ENCODE data around the gene ZFYVE26. TPM values are rescaled to one million over a fixed set of nuclear protein-coding genes. Genes with fewer than 3 reads are reported as not detected.
A peak's percentile ranks its signal among the peaks of the same experiment; 100 is the strongest.

Gene ZFYVE26
- total RNA-seq, 1 experiment from 2014 or later = 13.2 TPM

DNA sequence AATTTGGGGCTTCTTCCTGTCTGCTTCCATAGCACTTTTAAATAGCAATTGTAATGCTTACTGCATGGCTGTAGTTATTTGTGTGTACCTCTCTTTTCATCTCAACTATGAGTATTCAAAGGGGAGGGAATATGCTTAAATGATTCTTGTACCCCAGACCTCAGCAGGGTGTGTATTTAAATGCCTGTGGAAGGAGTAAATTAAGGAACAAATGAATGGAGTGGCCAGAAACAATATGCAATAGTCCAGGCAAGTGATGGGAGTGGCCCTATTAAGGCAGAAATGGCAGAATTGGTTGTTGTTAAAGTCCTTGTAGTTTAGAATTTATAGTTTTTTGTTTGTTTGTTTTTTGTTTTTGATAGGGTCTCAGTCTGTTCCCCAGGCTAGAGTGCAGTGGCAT, 4.7 kb upstream of the ZFYVE26 start:
- ChIA-PET POLR2A (no interaction called here), CTCF (no interaction called here), RAD21 (ENCODE audit: low non-redundant PET in 1 of 2, low total read pairs in 2 of 2, uncharacterized antibody in 2 of 2, unreplicated experiment in 2 of 2) (no interaction called here)
- Histone ChIP-seq H3K27me3 (ENCODE audit: insufficient read depth, low read length) (no peaks in the 10 kb centered on the region), H3K4me3 (replicated peaks in 1 of 2; ENCODE audit: low read depth in 1 of 2, low read length in 2 of 2) (peak overlapping the region in 1 of 2 experiments; percentile 80; a peak in 1 of 4 replicates), H3K36me3 (ENCODE audit: control insufficient read depth in 1 of 2, insufficient read depth in 2 of 2, low read length in 2 of 2) (peaks cover 0 to 2% of the 10 kb centered on the region in 2 experiments; a peak in 1 of 4 replicates), H4K20me1 (ENCODE audit: insufficient read depth) (no peaks in the 10 kb centered on the region), H3K79me2 (ENCODE audit: insufficient read depth, low read length) (0 out of 2 replicates have a peak, but pooled peaks cover 2% of the 10 kb centered on the region), H3K4me2 (ENCODE audit: low read length) (peak overlapping the region; percentile 92), H3K9me3 (ENCODE audit: control insufficient read depth in 1 of 2, insufficient read depth in 1 of 2, low read depth in 1 of 2, low read length in 2 of 2) (no peaks in the 10 kb centered on the region), H3K9me2 (ENCODE audit: insufficient read depth) (no peaks in the 10 kb centered on the region), H3K9ac (ENCODE audit: low read length) (no peak overlapping the region), H3K27ac (ENCODE audit: low read depth, low read length) (no peak overlapping the region), H3K4me1 (ENCODE audit: control insufficient read depth in 1 of 2, insufficient read depth in 2 of 2, low read length in 2 of 2) (peaks cover 4 to 16% of the 10 kb centered on the region in 2 experiments; a peak in 3 of 4 replicates), H2AFZ (ENCODE audit: low read depth, low read length, poor library complexity, severe bottlenecking) (no peak overlapping the region)
- intact Hi-C loops (cut with micrococcal nuclease) = no loop called here
- no peak for DNase-seq (ENCODE audit: low read depth, low spot score)
- TF ChIP-seq CEBPB (IDR thresholded peaks at IDR 0.05; ENCODE audit: low read depth) (no peak), EGR1 (IDR thresholded peaks at IDR 0.05; ENCODE audit: low read depth) (no peak), JUND (IDR thresholded peaks at IDR 0.05) (no peak), YY1 (IDR thresholded peaks at IDR 0.05; ENCODE audit: extremely low read depth, insufficient replicate concordance, low read depth, low read length) (no peak), SIN3A (IDR thresholded peaks at IDR 0.05; ENCODE audit: low read depth) (no peak), TCF7L2 (IDR thresholded peaks at IDR 0.05; ENCODE audit: borderline replicate concordance, extremely low read depth, insufficient read depth, insufficient read length) (no peak), EZH2 (IDR thresholded peaks at IDR 0.05) (no peak), EZH2phosphoT487 (IDR thresholded peaks at IDR 0.05; ENCODE audit: borderline replicate concordance) (no peak), SP1 (IDR thresholded peaks at IDR 0.05; ENCODE audit: low read depth) (no peak), FOSL1 (IDR thresholded peaks at IDR 0.05; ENCODE audit: low read depth) (no peak), SRF (IDR thresholded peaks at IDR 0.05; ENCODE audit: low read depth) (no peak), RAD21 (IDR thresholded peaks at IDR 0.05; ENCODE audit: low read depth) (no peak), ELF1 (IDR thresholded peaks at IDR 0.05; ENCODE audit: borderline replicate concordance, low read depth) (no peak)
- TF ChIP-seq, protein P1, sequence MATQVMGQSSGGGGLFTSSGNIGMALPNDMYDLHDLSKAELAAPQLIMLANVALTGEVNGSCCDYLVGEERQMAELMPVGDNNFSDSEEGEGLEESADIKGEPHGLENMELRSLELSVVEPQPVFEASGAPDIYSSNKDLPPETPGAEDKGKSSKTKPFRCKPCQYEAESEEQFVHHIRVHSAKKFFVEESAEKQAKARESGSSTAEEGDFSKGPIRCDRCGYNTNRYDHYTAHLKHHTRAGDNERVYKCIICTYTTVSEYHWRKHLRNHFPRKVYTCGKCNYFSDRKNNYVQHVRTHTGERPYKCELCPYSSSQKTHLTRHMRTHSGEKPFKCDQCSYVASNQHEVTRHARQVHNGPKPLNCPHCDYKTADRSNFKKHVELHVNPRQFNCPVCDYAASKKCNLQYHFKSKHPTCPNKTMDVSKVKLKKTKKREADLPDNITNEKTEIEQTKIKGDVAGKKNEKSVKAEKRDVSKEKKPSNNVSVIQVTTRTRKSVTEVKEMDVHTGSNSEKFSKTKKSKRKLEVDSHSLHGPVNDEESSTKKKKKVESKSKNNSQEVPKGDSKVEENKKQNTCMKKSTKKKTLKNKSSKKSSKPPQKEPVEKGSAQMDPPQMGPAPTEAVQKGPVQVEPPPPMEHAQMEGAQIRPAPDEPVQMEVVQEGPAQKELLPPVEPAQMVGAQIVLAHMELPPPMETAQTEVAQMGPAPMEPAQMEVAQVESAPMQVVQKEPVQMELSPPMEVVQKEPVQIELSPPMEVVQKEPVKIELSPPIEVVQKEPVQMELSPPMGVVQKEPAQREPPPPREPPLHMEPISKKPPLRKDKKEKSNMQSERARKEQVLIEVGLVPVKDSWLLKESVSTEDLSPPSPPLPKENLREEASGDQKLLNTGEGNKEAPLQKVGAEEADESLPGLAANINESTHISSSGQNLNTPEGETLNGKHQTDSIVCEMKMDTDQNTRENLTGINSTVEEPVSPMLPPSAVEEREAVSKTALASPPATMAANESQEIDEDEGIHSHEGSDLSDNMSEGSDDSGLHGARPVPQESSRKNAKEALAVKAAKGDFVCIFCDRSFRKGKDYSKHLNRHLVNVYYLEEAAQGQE (IDR thresholded peaks at IDR 0.05; ENCODE audit: low read depth) = no peak
- TF ChIP-seq, protein P2, sequence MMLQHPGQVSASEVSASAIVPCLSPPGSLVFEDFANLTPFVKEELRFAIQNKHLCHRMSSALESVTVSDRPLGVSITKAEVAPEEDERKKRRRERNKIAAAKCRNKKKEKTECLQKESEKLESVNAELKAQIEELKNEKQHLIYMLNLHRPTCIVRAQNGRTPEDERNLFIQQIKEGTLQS (IDR thresholded peaks at IDR 0.05) = no peak
- TF ChIP-seq, protein P3, sequence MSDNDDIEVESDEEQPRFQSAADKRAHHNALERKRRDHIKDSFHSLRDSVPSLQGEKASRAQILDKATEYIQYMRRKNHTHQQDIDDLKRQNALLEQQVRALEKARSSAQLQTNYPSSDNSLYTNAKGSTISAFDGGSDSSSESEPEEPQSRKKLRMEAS (IDR thresholded peaks at IDR 0.05) = no peak
- no peak for ATAC-seq
- BruUV-seq (replicated peaks) = no TSS peak
